Common myeloid progenitor, CD34-positive (primary cell): ENCODE results near the gene INTS2.
A peak's percentile ranks its signal among the peaks of the same experiment; 100 is the strongest.

ENCODE experiments used
- CTCF ChIA-PET: fragments of 350-600 bp; sonication (Branson Sonifier 250); formaldehyde crosslinking; loops from one replicate; lab custom pipeline; 2021; ENCODE audit warnings: antibody characterized with exemption; lab: Charles Lee
- POLR2A ChIA-PET: fragments of 350-600 bp; sonication (Branson Sonifier 250); formaldehyde crosslinking; loops from one replicate; lab custom pipeline; 2021; ENCODE audit warnings: antibody characterized with exemption; lab: Charles Lee
- DNase-seq, 3 donors: peaks; one replicate each; pipeline versions ENCODE4 v3.0.0 to v3.0.0-alpha.2; 2013
- H3K27ac ChIP-seq, 2 experiments: 1 replicate in 1 of 2; 2 replicates in 1 of 2; pipeline ENCODE4 v1.7.0; 2013; ENCODE audit warnings: inconsistent platforms in 2 of 2, low read length in 2 of 2, mild to moderate bottlenecking in 2 of 2, low read depth in 1 of 2, moderate library complexity in 1 of 2; ENCODE audit not compliant: severe bottlenecking in 2 of 2, insufficient read depth in 1 of 2, poor library complexity in 1 of 2
- H3K27me3 ChIP-seq, 5 experiments: replicated peaks in 2 of 5; 1 replicate in 3 of 5; 2 replicates in 2 of 5; pipeline versions ENCODE4 v1.6.1 to v1.7.0; 2013; ENCODE audit warnings: low read length in 4 of 5, mild to moderate bottlenecking in 2 of 5, moderate library complexity in 2 of 5, inconsistent platforms in 1 of 5; ENCODE audit not compliant: insufficient read depth in 5 of 5, control insufficient read depth in 4 of 5
- H3K36me3 ChIP-seq, 4 experiments: 1 replicate in 2 of 4; 2 replicates in 2 of 4; pipeline versions ENCODE4 v1.6.1 to v1.7.0; 2013; ENCODE audit warnings: low read length in 3 of 4, control low read depth in 1 of 4, mild to moderate bottlenecking in 1 of 4; ENCODE audit not compliant: control insufficient read depth in 4 of 4, insufficient read depth in 4 of 4
- H3K4me1 ChIP-seq, 4 experiments: 1 replicate in 3 of 4; 2 replicates in 1 of 4; pipeline versions ENCODE4 v1.6.1 to v1.7.1; 2013; ENCODE audit warnings: low read length in 3 of 4, mild to moderate bottlenecking in 3 of 4, control low read depth in 1 of 4, inconsistent platforms in 1 of 4, moderate library complexity in 1 of 4; ENCODE audit not compliant: control insufficient read depth in 4 of 4, insufficient read depth in 4 of 4; ENCODE audit errors: control extremely low read depth in 1 of 4
- H3K4me3 ChIP-seq, 7 experiments: 1 replicate in 4 of 7; 2 replicates in 3 of 7; pipeline versions ENCODE4 v1.5.1 to v1.7.0; 2013; ENCODE audit warnings: mild to moderate bottlenecking in 7 of 7, low read length in 6 of 7, moderate library complexity in 6 of 7, inconsistent platforms in 2 of 7, low read depth in 2 of 7, control low read depth in 1 of 7; ENCODE audit not compliant: insufficient read depth in 4 of 7, control insufficient read depth in 1 of 7; ENCODE audit errors: extremely low read depth in 1 of 7
- H3K9me3 ChIP-seq, 5 experiments: 1 replicate in 4 of 5; 2 replicates in 1 of 5; pipeline versions ENCODE4 v1.6.1 to v1.7.1; 2013; ENCODE audit warnings: low read length in 4 of 5, mild to moderate bottlenecking in 2 of 5, inconsistent platforms in 1 of 5, low read depth in 1 of 5, moderate library complexity in 1 of 5; ENCODE audit not compliant: control insufficient read depth in 4 of 5, insufficient read depth in 2 of 5; ENCODE audit errors: control extremely low read depth in 1 of 5
- WGBS: methylation state at CpG from one replicate; pipeline ENCODE4 v1.1.5; 2013; ENCODE audit not compliant: insufficient coverage; 5-methylcytosine and 5-hydroxymethylcytosine counted together

The INTS2 gene

DNA sequence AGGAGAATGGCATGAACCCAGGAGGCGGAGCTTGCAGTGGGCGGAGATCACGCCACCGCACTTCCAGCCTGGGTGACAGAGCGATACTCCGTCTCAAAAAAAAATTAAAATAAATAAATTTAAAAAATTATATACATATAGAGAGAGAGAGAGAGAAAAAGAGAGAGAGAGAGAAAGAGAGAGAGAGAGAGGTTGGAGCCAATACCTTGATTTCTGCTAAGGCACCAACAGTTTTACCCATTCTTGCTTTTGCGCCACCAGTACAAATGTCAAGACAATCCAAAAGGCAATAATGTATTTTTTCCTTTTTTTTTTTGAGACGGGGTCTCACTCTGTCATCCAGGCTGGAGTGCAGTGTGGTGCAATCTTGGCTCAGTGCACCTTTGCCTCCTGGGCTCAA lies 81.7 kb downstream of the INTS2 start:
- H3K4me3 ChIP-seq, result no peak overlapping the region
- no peak for DNase-seq
- CTCF ChIA-PET, result no interaction called here
- H3K9me3 ChIP-seq, result no peaks in the 10 kb centered on the region
- POLR2A ChIA-PET, result interaction anchor here (0.5 kb wide), 1 partner anchor 55 kb away, joined by 4 read pairs; no protein-coding TSS in a partner anchor
- H3K27me3 ChIP-seq, result no peaks in the 10 kb centered on the region
- peaks cover 9 to 45% (median 16%) of the 10 kb centered on the region in 4 experiments for H3K36me3 ChIP-seq
- WGBS, result 100% methylated on average over 1 of the region's 8 CpGs
- no peaks in the 10 kb centered on the region for H3K4me1 ChIP-seq
- no peak overlapping the region for H3K27ac ChIP-seq

DNA sequence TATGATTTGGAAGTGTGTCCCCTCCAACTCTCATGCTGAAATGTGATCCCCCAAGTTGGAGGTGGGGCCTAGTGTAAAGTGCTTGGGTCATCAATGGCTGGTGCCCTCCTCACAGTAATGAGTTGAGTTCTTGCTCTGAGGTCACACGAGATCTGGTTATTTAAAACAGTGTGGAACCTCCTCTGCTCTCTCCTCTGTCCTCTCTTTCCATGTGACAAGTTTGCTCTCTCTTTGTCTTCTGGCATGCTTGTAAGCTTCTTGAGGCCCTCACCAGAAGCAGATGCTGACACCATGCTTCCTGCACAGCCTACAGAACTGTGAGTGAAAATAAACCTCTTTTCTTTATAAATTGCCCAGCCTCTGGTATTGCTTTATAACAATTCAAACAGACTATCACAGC lies 84.3 kb downstream of the INTS2 start:
- Histone ChIP-seq H3K27ac (no peak overlapping the region), H3K27me3 (no peaks in the 10 kb centered on the region), H3K4me1 (no peaks in the 10 kb centered on the region), H3K36me3 (peaks cover 6 to 45% (median 16%) of the 10 kb centered on the region in 4 experiments), H3K4me3 (no peak overlapping the region), H3K9me3 (no peaks in the 10 kb centered on the region)
- CTCF ChIA-PET, result interaction anchor here (1.5 kb wide), 2 partner anchors 208 to 434 kb away, joined by 3 read pairs; no protein-coding TSS in a partner anchor
- WGBS, result 100% methylated on average over 1 of the region's 1 CpG
- DNase-seq, result no peak
- POLR2A ChIA-PET, result no interaction called here

DNA sequence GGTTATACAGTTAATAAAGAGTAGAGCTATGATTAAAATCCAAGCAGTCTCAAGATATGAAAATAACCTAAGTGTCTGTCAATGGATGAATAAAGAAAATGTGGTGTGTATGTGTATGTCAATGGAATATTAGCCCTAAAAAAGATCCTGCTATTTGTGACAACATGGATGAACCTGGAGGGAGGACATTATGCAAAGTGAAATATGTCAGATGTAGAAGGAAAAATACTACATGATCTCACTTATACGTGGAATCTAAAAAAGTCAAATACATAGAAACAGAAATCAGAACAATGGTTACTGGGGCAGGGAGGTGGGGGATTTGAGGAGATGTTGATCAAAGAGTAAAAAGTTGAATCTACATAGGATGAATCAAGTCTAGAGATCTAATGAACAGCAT lies 84.9 kb downstream of the INTS2 start:
- POLR2A ChIA-PET, result no interaction called here
- Histone ChIP-seq H3K27me3 (no peaks in the 10 kb centered on the region), H3K4me1 (no peaks in the 10 kb centered on the region), H3K36me3 (peaks cover 6 to 42% (median 16%) of the 10 kb centered on the region in 4 experiments), H3K4me3 (no peak overlapping the region), H3K9me3 (no peaks in the 10 kb centered on the region), H3K27ac (no peak overlapping the region)
- no CpG with 5 or more reads among the region's 1 CpG for WGBS
- CTCF ChIA-PET, result interaction anchor here (1.2 to 1.7 kb wide), 4 partner anchors 19 to 433 kb away, joined by 3 to 12 read pairs (median 3); no protein-coding TSS in a partner anchor
- DNase-seq, result no peak

DNA sequence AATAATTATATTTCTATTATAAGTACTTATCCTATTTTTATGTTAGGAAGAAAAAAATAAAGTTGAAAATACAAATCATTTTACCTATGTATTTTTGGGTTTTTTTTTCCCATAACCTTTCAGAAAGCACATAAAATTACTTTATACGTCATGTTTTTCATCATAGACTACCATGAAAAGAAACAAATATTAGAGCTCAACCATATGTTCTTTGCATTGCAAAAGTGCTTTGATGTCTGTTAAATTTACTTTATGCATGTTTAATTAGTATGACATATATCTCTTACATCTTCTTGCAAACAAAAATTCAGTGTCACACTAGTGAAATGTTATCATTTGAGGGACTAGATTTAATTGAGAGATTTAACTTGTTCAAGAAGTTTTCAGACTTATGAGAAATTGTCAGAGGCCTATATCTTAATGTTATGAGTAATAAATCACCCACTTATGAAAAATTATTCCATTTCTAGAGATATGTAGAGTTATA lies 88.4 kb downstream of the INTS2 start:
- WGBS, result no CpG with 5 or more reads among the region's 1 CpG
- H3K4me3 ChIP-seq, result no peak overlapping the region
- H3K4me1 ChIP-seq, result no peaks in the 10 kb centered on the region
- H3K36me3 ChIP-seq, result peaks cover 5 to 29% (median 8%) of the 10 kb centered on the region in 4 experiments
- H3K27me3 ChIP-seq, result no peaks in the 10 kb centered on the region
- ChIA-PET CTCF (interaction anchor here (0.8 to 2.6 kb wide), 3 partner anchors 100 to 427 kb away, joined by 3 to 15 read pairs (median 3); no protein-coding TSS in a partner anchor), POLR2A (no interaction called here)
- no peak for DNase-seq
- H3K9me3 ChIP-seq, result no peaks in the 10 kb centered on the region
- H3K27ac ChIP-seq, result no peak overlapping the region

DNA sequence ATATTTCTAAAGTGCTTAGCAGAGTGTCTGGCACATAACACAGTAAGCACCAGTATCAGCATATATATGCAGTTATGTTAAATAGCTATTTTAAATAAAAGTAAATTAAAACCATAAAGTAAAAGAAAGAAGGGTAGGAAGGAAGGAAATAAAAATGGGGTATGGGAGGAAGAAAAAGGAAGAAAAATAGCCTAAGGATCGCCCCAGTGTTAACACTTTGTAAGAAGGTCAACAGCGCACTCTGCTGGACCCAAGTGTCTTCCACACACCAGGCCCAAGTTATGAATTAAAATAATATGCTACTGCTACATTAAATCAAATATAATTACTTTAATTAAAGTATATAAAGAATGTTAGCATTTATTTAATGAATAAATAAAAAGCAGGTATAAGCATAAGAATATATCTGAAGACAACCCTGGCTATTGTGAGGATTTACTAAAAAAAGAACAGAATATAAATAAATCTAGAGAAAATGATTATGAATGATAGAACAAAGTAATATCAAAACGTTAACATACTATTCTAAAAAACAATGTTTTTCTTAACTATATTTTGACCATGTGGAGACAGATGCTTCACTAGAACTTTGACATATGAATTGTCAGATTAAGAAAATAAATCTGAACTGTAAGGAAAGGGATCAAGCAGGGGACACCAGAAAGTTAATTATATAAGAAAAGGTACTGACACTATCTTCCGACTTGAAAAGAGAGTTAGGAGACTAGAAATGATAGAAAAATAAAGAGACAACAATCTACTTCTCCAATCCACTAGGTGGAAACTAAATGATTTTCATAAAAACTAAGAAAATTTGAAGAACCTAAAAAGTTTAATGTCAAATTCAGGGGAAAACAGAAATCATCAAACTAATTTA lies 90.4 kb downstream of the INTS2 start:
- no peaks in the 10 kb centered on the region for H3K9me3 ChIP-seq
- POLR2A ChIA-PET, result no interaction called here
- H3K36me3 ChIP-seq, result peaks cover 0 to 15% (median 4%) of the 10 kb centered on the region in 4 experiments
- peak; percentile 78 to 90 (median 80) for DNase-seq
- CTCF ChIA-PET, result interaction anchor here (0.9 to 2.0 kb wide), 11 partner anchors 11 to 420 kb away, joined by 3 to 16 read pairs (median 5); no protein-coding TSS in a partner anchor
- H3K27me3 ChIP-seq, result no peaks in the 10 kb centered on the region
- WGBS, result no CpG with 5 or more reads among the region's 4 CpGs
- H3K4me3 ChIP-seq, result no peak overlapping the region
- H3K4me1 ChIP-seq, result no peaks in the 10 kb centered on the region
- H3K27ac ChIP-seq, result no peak overlapping the region

DNA sequence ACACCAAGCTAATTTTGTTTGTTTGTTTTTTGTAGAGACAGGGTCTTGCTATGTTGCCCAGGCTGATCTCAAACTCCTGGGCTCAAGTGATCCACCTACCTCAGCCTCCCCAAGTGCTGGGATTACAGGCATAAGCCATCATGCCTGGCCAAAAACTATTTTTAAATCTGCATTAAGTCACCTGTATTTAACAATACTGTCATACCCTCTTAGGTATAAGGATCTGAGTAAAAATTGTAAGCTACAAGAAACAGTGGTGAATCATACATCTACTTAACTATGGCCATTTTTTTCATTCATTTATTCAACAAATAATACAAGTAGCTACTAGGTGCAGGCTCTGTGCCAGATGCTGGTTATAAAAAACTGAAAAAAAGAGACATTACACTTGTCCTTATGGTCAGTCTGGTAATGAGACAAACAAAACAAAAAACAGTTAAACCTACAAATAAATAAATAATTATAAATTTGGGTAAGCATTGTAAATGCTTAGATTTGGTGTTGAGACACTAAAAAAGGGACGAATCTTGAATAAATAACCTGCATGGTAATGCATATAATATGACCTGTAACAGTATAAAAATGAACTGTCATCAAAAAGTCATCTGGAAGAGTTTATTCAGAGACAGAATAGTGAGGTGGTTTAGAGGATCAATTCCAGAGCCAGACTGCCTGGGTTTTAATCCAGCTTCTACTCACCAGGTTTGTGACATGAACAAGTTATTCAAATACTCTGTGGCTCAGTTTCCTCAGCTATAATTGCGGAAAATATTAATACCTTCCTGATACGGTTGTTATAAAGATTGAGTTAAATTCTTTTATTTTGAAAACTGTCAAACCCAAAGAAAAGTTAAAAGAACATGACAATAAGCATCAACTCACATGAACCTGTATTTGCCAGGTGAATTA lies 91.3 kb downstream of the INTS2 start:
- H3K36me3 ChIP-seq, result peaks cover 0 to 9% (median 2%) of the 10 kb centered on the region in 4 experiments
- POLR2A ChIA-PET, result interaction anchor here (1.3 kb wide), 1 partner anchor 23 kb away, joined by 3 read pairs; no protein-coding TSS in a partner anchor
- CTCF ChIA-PET, result interaction anchor here (0.9 to 2.0 kb wide), 12 partner anchors 10 to 421 kb away, joined by 3 to 16 read pairs (median 4); no protein-coding TSS in a partner anchor

More for the DNA sequence above, 91.3 kb downstream of the INTS2 start:
- DNase-seq, result no peak
- WGBS, result 100% methylated on average over 1 of the region's 3 CpGs
- no peaks in the 10 kb centered on the region for H3K27me3 ChIP-seq
- H3K9me3 ChIP-seq, result no peaks in the 10 kb centered on the region
- H3K4me3 ChIP-seq, result no peak overlapping the region
- H3K4me1 ChIP-seq, result no peaks in the 10 kb centered on the region
- no peak overlapping the region for H3K27ac ChIP-seq
